ENCODE measurements around the gene PRKAG1. TPM values are rescaled to one million over a fixed set of nuclear protein-coding genes. Genes with fewer than 3 reads are reported as not detected.

The PRKAG1 gene
- total RNA-seq, 1 donor from 2014 or later: 51.7 TPM

DNA sequence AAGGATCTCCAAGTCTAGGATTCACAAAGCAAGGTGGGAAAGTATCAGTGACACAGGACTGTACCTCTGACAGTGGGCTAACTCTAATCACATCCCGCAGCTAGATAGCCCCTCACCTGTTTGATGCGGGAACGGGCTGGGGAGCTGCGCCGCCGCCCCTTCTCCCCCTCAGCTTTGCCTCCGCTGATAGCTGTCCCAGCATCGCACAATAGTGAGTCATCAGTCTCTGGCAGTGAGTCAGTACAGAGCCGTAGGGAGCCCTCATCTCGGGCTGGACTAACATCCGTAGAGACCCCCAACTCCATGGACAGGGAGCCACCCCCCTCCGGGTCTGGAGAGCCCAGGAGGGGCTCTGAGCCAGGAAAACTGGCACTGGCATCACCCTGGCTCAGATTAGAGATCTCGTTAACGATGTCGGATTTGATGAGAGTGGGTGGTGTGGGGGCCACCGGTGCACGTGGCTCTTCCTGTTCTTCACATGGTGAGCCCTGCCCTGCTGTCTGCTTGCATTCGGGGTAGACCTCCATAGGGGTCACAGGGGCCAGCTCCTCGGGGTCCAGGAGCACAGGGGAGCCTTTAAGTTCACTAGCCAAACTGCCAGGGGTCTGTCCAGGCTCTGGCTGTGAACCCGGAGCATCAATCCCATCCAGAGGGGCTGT is 31.1 kb upstream of the PRKAG1 start:
- DNase-seq (ENCODE audit: low spot score): no peak

DNA sequence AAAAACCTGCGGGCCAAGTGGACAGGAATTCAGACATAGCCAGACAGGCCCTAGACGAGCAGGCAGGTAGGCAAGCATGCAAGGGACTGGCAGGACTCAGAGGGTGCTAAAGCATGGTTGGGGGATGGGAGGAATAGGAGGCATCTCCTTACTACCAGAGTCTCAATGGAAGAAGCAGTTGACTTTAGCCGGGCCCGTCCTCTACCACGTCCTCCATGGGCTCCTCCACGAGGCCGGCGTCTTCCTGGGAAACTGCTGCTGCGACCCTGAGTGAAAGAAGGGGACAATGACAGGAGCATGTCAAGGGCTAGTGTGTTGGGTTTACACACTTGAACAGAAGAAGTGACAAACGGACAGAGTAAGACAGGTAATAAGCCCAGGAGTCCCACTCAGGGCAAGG is 30.4 kb upstream of the PRKAG1 start:
- no peak for DNase-seq (ENCODE audit: low spot score)

DNA sequence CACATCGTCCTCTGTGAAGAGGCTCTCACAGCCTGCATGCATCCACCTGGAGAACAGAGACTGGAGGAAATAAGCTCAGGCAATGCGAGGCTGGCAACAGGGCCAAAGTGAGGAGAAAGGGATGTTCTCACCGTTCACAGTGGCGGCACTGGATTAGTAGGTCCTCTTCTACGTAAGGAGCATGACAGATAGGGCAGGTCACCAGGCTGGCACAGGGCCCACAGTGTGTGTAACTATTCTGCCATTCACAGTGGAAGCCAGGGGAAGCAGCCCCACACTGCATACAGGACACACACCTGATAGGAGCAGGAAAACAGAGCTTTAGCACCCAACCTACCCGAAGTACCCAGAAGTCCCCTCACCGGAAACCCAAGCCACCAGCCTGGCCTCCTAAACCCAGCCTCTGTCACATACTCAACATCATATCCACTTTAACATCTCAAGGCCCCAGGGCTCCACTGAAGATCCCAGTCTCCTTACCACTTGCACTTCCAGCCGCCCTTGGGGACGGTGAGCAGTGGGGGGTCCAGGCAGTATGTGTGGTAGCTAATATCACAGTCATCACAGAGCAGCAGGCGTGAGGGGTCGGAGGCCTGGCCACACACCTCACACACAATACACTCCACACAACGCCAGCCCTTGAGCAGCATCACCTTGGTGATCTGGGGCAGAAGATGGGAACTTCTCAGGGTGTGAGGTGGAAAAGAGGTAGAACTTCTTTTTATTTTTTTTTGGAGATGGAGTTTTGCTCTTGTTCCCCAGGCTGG is 27.7 kb upstream of the PRKAG1 start:
- no peak for DNase-seq (ENCODE audit: low spot score)

DNA sequence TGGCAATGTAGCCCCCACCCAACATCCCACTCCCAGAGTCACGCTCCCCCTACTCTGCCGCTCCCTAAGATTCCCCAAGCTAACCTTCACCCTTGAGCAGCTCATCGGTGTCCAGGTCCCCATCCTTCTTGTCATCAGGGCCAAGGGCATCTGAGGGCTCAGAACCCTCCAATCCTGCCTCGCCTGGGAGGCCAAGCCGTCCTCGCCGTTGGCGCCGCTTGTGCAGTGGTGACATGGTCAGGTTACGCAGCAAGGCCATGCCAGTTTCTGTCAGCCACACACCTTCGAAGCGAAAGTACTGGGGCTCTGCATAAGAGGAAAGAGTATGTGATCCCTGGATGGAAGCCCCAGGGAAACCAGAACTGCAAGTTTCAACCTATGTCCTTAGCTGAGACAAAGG is 26.1 kb upstream of the PRKAG1 start:
- DNase-seq (ENCODE audit: low spot score): no peak

DNA sequence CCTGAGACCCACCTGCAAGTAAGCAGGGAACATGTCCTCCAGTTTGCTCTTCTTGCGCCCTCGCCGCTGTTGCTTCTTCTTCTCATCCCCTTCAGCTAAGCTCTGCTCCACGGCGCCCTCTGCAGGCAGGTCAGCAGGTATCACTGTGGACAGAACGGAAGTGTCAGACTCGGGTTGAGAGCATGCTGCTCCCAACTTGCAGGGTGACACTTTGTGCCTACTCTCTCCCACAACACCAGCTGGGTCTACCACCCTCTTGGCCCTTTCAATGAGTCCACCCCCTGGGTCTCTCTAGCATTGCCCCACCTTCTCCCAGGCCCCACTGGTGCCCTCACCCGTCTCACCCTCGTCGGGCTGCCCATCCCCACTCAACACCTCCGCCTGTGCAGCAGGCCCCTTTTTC is 25.3 kb upstream of the PRKAG1 start:
- DNase-seq (ENCODE audit: low spot score): no peak

DNA sequence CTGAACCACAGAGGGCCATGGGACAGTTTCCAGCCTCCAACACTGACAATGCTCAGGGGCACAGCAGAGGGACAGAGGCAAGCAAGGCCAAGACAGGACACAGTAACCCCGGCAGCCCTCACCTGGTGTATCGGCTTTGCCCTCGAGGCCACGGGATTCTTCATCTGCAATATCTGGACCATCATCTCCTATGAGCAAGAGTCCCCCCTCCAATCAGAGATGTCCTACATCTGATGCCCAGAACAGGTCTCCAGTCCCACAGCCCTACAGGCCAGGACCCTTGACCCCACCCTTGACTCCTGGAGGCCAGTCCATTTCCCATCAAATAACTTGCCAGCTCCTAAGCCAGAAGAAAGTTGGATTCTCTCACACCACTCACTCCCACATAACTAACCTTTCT is 24.7 kb upstream of the PRKAG1 start:
- no peak for DNase-seq (ENCODE audit: low spot score)

DNA sequence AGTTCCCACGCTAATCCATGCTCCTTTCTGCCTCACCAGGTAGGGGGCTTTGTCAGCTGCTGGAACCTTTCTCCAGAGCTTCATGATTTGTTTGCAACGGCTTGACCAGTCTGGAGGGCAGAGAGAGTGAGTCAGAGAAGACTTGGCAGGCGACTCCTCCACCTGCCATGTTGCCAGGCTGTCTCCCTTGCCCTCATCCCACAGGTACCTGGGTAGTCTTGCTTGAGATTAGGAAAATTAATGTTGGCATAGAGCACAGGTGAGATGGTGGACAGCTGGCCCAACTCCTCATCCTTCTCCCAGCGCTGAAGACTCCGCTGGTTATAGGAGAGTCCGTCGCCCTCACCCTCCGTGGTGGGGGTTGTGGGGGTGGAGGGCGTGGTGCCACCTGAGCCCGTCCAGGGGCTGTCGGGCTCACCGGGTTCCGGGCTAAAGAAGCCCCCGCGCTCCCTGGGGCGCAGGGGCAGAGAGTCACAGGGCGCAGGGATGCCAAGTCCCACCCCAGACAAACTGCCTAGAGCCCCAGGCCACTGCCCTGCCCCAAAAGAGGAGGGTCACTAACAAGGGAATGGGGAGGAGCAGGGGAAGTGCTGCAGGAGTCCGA is 23.4 kb upstream of the PRKAG1 start:
- DNase-seq (ENCODE audit: low spot score): no peak

DNA sequence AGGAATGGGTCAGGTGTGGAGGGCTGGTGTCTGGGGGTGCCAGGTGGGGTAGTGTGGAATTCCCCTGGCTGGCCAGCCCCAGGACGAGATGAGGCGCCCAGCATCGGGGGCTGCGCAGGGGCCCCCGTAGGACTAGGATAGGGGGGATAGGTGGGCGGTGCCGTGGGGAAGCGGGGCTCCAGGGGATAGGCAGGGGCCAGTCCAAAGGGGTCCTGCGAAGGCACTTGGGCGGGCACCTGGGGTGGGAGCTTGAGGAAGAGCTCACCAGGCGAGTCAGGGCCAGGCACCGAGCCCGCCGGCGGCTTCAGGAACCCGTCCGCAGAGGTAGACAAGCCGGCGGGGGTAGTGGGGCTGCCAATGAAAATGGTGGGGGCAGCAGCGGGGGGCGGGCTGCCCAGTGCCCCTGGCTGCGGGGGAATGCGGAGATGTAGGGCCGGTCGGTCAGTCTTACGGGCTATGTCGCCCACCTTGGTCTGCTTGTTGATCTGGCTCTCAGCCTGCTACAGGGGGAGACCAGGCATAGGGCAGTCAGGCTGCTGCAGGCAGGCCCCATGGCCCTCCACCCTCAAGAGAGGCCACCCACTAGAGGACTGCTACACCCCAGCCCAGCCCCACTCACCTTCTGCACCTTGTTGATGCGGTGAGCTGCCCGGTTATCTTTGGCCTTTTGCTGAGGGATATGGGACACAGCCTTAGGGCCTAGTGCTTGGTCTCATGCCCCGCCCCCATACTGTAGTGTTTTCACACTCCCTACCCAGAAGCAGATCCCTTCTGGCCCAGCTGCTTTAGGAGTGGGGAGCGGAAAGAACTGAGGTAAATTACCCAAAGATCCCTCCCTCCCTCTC is 22.7 kb upstream of the PRKAG1 start:
- no peak for DNase-seq (ENCODE audit: low spot score)

DNA sequence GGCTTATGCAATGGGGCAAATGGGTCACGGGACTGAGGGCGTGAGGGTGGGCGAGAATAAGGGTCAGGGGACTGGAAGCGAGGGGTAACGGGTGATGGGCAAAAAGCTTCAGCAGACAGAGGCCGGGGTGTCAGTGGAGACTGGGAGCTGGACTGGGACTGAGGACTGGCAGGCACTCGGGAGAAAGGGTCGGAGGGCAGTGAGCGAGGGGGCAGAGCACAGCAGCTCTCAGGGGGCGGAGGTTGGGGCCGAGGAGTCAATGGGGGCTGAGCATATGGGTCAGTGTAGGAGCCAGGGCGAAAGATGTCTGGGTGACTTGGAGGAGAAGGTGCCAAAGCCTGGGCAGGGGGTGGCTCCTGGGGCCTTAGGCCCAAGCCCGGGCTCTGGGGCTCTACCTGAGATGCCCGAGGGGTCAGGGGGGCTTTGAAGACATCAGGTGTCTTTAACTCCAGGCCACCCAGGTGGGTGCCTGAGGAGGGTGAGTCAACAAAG is 21.8 kb upstream of the PRKAG1 start:
- no peak for DNase-seq (ENCODE audit: low spot score)

DNA sequence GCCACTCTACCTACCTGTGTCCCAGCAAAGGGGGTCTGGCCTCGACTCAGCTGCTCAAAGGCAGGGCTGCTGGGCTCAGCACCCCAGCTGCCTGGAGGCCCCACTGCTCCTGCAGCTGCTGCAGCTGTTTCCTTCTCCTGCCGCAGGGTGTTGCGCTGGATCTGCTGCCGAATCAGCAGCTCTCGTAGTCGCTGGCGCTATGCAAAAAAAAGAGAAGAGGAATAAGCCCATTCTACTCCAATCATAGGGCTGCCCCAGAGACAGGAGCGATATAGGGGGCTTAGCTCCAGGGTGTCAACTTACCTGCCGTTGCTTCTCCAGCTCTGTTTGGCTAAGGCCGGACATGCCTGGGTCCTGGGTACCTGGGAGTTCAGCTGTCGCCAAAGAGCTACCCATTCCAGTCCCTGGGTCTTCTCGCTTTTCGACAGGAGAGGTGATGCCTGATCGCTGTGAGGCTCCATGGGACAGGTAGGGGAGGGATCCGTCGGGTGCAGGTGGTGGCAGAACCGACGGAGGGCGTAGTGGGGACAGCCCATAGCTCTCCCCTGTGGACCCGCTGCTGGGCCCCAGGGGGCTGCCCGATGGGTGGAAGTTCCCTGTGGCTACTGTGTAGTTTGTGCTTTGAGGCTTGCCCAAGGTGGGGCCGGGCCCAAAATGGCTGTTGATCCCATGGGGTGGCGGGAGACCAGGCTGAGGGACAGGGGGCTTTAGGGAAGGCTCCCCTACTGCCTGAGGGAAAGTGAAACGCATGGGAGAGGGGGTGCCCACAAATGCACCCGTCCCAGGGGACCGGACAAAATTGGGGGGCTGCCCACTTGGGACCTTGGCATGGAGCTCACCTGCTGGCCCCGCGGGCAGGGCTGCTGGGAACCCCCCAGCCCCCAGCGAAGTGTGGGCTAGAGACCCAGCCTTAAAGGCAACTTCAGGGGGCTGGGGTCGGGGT is 21.1 kb upstream of the PRKAG1 start:
- DNase-seq (ENCODE audit: low spot score): no peak

DNA sequence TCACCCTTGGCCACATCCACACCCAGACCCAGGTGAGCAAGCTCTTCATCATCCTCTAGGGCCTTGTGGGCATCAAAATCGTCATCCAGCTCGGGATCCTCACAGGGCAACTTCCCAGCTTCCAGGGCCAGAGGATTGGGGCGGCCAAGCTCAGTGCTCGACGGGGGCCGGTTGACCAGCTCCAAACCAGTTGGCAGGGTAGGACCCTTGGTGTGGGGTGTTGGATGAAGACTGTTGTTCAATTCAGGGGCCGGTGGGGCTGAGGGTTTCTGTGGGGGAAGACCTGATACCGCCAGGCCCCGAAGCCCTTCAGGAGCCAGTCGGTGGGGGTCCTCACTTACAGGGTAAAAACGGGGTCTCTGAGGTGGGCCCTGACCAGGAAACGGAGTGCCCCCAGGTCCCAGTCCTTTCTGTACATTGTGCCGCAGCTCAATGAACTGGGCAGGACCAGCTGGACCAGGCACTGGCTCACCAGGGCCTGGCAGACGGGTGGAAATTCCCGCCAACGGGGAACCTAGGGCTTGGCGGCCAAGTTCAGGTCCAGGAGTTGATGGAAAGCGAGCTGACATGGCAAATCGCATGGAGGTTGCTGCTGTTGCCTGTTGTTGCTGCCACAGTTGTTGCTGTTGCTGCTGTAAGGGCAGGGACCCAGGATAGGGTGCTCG is 19.8 kb upstream of the PRKAG1 start:
- no peak for DNase-seq (ENCODE audit: low spot score)

DNA sequence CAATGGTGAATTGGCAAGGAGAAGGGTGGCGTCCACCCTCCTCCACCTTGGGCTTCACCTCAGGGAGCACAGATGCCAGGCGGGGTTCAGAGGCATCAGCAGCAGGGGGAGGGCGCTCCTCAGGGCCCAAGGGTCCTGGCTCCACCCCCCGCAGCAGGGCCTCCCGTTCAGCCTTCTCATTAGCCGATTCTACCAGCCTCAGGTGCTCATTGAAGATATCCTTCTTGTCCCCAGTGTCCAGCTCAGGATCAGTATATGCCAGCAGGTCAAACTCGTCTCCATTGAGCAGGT is 19.3 kb upstream of the PRKAG1 start:
- DNase-seq (ENCODE audit: low spot score): no peak

DNA sequence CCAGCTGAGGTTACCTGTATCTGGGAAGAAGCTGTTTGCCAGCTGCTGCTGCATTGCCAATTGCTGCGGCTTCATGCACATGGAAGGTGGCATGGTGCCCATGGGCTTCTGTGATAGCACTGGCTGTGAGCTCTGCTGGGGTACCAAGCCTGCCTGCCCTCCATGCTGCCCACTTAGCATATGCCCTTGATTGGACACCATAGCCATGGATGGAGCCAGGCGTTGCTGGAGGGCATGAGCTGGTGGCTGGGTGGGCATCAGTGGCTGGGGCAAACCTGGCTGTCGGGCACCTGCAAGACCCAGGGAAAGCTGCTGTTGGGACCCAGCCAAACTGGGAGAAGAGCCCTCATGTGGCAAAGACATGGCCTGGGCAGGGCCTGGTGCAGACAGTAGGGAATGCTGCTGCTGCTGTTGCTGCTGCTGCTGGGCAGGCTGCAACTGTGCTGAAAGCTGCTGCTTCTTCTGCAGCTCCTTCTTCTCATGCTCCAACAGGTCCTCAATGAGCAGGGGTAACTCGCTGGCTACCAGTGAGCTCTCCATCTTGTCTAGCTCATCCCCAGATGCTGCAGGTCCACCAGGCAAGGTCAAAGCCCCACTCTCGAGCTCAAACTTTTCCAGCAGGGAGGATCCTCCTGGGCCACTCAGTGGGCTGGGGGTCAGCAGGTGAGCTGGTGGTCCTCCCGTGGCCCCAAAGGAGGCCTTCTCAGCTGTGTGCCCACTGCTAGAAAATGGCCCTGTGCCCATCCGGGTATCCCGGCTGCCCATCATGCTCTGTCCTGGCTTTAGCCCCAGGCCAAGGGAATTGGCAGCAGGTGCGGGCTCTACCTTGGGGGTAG is 18.8 kb upstream of the PRKAG1 start:
- DNase-seq (ENCODE audit: low spot score): no peak

DNA sequence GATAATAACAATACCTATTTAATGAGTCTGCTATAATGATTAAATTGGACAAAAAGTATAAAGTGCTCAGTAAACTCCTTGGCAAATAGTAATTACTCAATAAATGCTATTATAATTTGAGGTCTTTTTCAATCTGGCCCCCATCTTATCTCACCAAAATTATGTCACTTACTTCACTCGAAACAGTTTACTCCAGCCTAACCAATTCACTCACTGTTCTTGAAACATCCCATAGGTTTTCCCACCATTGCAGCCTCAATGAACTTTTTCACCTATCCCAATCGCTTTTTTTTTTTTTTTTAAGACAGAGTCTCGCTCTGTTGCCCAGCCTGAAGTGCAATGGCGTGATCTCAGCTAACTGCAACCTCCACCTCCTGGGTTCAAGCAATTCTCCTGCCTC is 17.5 kb upstream of the PRKAG1 start:
- DNase-seq (ENCODE audit: low spot score): no peak

DNA sequence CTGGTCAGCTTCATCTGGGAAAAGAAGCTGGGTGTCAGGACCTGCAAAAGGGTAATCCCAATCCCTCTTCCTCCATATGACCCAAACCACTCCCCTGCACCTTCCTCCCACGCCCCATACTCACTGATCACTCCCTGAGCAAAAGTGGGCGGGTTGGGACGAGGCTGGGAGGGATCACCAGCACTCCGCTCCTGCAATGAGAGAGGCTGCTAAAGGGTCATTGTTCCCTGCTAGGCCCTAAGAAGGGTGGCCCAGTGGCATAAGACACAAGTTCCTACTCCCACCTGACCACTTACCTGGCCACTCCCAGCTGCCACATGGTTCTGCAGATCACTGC is 15.7 kb upstream of the PRKAG1 start:
- DNase-seq (ENCODE audit: low spot score): no peak

DNA sequence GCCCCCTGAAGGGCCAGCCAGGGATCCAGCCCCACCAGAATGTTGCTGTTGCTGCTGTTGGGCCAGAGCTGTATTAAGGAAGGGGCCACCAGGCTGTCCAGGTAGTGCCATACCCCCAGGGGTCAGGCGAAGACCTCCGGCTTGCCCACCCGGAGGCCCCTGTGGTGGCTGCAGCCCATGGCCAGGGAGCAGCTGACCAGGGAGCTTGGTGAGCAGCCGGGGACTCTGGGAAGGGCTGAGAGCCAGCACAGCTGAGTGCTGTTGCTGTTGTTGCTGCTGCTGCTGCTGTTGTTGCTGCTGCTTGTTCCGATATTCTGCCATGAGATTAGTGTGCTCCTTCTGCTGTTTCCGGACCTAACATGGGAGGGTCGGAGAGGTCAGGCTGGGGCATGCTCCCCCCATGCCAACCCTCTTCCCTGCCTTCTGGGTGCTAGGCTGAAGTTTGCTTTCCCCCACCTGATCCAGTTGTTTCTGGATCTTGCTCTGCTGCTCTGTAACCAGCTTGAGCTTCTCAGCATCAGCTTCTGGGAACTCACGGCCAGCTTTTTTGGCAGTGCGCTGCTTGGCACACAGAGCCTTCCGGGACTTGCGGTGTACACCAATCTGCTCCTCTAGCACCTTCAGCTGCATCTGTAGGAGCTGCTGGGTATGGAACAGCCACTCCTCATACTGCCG is 15.2 kb upstream of the PRKAG1 start:
- DNase-seq (ENCODE audit: low spot score): no peak

DNA sequence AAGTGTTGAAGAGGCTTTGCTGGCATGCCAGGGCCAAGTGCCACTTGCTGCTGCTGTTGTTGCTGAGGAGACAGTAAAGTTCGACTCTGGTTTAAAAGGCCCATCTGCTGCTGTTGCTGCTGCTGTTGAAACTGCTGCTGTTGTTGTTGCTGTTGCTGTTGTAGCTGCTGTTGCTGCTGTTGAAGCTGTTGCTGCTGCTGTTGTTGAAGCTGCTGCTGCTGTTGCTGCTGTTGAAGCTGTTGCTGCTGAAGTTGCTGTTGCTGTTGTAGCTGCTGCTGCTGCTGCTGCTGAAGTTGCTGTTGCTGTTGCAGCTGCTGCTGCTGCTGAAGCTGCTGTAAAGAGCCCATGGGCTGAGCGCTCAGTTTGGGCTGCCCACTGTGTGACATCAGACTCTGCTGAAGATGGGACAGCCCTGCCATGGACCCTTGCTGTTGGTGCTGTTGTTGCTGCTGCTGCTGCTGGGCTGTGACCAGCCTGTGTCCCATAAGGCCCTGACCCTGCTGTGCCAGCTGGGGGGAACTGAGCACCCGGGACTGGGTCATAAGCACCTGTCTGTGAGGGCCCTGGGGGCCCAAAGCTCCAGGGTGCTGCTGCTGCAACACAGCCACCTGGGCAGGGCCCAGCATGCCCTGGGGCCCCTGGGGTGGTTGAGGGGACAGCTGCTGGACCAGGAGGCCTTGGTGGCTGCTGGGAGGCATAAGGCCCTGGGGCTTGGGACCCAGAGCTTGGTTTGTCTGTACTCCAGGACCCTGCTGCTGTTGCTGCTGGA is 14.3 kb upstream of the PRKAG1 start:
- DNase-seq (ENCODE audit: low spot score): no peak

DNA sequence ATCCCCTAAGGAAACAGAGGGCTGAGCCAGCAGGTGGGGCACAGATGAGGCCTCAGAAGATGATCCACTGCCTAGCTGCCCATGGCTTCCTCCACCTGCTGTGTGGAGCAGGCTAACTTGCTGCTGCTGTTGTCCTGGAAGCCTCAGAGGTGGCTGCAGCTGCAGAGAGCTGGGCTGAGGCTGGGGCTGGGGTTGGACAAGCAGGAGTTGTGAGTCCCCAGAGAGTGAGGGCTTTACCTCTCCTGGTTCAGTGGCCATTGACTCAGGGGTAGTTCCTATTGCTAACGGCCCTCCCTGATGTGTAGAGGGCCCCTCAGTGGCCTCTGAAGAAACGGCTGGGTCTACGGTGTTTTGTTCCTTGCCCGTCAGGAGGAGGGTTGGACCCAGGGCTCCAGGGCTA is 13.7 kb upstream of the PRKAG1 start:
- DNase-seq (ENCODE audit: low spot score): no peak
